T-helper 1 cell treated with Interleukin-12 subunit alpha and Interleukin-12 subunit beta and Interleukin-4 antibody, amounts not matched to agents 30 ng/mL and 1 ng/mL, for 36 hours (primary cell): ENCODE data around the gene FHIT. TPM values are rescaled to one million over a fixed set of nuclear protein-coding genes. Genes with fewer than 3 reads are reported as not detected.

Experiments used
- intact Hi-C: fragments of 100-400 bp; cut with micrococcal nuclease; formaldehyde crosslinking; loops from one replicate; pipeline ENCODE4 v1.15.1; 2024
- total RNA-seq: library from RNA; stranded (reverse); gene quantifications from 2 replicates; pipeline ENCODE4 v1.2.3, GENCODE V29; 2022

The FHIT gene
- total RNA-seq, 1 donor from 2014 or later: 40.4 TPM

DNA sequence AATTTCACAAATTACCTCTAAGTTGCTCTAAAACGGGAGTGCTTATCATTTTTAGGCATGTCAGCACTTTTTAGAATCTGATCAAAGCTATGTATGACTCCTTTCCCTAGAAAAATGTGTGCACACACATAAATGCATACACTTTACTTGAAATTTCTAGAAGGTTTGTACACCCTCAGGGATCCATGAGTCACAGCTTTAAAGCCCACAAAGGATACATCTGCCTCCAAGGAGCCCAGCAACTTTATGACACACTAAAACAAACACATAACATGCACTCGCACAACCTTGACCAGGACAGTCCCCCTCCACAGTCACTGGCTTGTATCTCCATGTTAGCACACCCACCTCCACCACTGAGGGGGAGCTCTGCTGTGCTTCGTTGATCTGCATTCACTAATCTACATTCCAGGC lies 1479.5 kb downstream of the FHIT start:
- intact Hi-C loops: loop anchor here (2.0 to 10.0 kb wide), 7 partner anchors 19 to 717 kb away; partner anchors contain the start of gene CFAP20DC

GRCh38 chr3:59769127-59769750 lies 1482.0 kb downstream of the FHIT start:
- intact Hi-C loops: no loop called here

DNA sequence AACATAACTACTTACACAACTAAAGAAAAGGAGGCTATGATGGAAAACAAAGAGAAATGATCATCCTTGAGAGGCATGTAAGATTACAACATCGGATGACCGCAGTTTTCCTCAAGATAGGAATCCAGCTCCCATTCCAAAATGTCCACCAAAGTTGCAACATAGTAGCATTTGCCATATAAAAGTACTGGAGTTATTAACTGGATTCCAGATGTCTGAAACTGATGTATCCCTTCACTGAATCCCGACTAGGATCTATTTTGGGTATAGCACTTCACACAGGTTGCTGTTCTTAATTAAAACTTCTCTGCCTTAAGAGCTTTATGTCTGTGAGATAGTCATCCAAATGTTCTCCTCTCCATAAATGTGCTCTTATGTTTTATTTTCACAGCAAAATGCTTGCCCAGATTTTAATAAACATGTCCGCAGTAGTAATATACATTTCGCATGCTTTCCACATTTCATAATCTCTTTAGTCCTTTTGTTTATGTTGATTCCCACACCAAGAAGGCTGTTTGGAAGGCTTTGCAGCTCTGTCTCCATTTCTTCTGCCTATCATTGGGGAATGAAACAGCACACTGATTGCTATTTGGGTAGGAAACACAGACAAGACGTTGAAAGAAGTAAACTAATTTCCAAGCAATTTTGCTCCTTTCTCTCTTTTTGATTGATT lies 1484.9 kb downstream of the FHIT start:
- intact Hi-C loops: no loop called here

- intact Hi-C loops: no loop called here
These were observed 1487.1 kb downstream of the FHIT start for GRCh38 chr3:59764171-59764570.

- intact Hi-C loops: no loop called here
These were observed 1488.3 kb downstream of the FHIT start for GRCh38 chr3:59762941-59763340.

- intact Hi-C loops: loop anchor here (5.0 to 10.0 kb wide), 2 partner anchors 182 to 375 kb away; no protein-coding TSS in a partner anchor
These were observed 1491.8 kb downstream of the FHIT start for GRCh38 chr3:59759298-59760031.

- intact Hi-C loops: loop anchor here (5.0 to 10.0 kb wide), 2 partner anchors 181 to 374 kb away; no protein-coding TSS in a partner anchor
These were observed 1492.6 kb downstream of the FHIT start for GRCh38 chr3:59758672-59759071.

DNA sequence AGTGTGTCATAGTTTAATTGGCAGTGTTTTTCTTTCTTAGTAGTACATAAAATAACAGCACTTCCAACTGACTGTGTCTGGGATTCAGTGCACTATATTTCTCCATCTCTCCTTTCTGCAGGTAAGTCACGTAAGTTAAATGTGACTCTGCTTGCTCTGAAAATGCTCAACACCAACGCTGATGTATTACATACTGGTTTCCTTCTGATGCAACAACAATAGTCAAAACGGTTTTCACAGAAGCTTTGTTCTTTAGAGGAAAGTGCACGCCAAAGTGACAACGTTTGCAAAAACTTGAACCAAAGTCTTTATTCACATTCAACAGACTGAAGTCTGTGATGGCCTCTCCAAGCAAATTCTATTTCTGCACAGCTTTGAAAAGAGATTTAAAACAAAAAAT lies 1494.3 kb downstream of the FHIT start:
- intact Hi-C loops: loop anchor here (5.0 to 10.0 kb wide), 2 partner anchors 180 to 372 kb away; no protein-coding TSS in a partner anchor

GRCh38 chr3:59754456-59755129 lies 1496.7 kb downstream of the FHIT start:
- intact Hi-C loops: loop anchor here (5.0 to 10.0 kb wide), 2 partner anchors 177 to 370 kb away; no protein-coding TSS in a partner anchor

GRCh38 chr3:59753808-59754450 lies 1497.3 kb downstream of the FHIT start:
- intact Hi-C loops: loop anchor here (1.0 to 10.0 kb wide), 2 partner anchors 19 to 369 kb away; no protein-coding TSS in a partner anchor

- intact Hi-C loops: loop anchor here (1.0 to 10.0 kb wide), 2 partner anchors 20 to 368 kb away; no protein-coding TSS in a partner anchor
These were observed 1498.3 kb downstream of the FHIT start for GRCh38 chr3:59752925-59753324.

DNA sequence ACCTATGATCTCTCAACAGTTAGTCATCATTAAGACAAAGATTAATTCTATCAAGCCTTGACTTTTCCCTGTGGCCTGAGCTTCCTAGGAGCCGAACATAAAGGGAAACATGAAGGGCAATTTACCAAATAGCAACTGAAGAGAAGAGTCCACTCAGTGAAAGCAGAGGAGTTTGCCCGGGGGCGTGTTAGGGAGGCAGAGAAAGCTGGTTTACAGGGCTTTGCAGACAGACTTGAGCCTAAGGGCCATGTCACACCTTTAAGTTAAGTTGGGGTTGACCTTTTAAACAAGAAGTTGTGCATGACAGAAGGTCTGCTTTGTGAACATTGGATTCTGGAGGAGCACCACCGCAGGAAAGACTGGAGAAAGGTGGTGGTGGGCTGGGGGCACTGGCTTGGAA lies 1499.6 kb downstream of the FHIT start:
- intact Hi-C loops: loop anchor here (10.0 kb wide), 1 partner anchor 367 kb away; no protein-coding TSS in a partner anchor

- intact Hi-C loops: loop anchor here (10.0 kb wide), 1 partner anchor 366 kb away; no protein-coding TSS in a partner anchor
These were observed 1500.9 kb downstream of the FHIT start for GRCh38 chr3:59750391-59750790.

- intact Hi-C loops: no loop called here
These were observed 1502.0 kb downstream of the FHIT start for GRCh38 chr3:59749291-59749690.

DNA sequence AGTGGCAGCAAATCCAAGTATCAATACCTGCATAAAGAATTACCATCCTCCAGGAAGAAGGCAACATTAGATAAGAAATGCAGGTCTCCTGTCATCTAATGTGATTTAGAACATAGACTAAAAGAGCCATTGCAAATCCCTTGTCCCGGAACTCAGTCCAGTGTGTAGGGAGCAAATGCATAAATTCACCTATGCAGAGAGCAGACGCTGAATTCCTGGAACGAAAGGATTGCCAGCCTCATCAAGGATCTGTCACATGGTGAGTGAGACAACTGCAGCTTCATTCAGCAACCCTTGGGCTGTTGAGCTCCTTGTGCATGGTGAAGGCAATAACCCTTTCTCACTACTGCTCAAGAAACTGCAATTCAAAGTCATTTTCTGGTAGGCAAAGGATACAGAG lies 1504.7 kb downstream of the FHIT start:
- intact Hi-C loops: no loop called here

- intact Hi-C loops: no loop called here
These were observed 1514.0 kb downstream of the FHIT start for GRCh38 chr3:59737241-59737640.

DNA sequence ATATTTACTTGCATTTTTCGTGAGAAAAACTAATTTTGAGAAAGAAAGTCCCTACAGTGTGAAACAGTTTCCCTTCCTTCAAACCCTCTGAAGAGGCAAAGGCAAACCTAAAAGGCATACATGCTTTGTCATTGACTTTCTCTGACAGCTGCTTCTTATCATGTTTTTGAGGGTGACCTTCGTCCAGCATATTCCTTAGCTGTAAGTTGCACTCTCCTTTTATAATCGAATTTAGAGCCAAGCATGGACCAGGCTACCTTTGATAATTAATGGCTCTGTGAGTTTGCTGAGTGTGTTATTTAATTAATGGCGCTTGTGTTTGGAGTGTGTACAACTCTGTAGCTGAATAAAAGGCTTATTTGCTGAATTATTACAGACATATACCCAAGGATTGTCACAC lies 1517.2 kb downstream of the FHIT start:
- intact Hi-C loops: no loop called here

- intact Hi-C loops: loop anchor here (2.0 kb wide), 1 partner anchor 40 kb away; no protein-coding TSS in a partner anchor
These were observed 1518.0 kb downstream of the FHIT start for GRCh38 chr3:59733041-59733809.

DNA sequence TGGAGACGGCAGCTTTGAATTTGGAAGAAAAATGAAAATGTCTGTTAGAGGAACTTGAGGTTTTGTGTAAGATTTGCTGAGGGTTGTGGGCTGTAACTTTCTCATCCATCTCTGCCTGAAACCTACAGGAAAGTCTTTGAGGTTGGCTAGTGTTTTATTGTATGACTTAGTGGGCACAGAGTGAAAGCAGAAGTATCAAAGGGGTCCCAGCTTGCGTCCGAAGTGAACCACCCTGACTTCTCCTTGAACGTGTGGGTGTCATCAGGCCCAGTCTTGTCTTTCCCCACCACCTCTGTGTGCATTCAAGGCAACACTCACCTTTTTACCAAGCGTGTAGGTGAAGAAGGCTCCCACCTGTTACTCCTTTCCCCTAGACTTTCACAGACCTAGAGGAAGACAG lies 1519.3 kb downstream of the FHIT start:
- intact Hi-C loops: loop anchor here (2.0 kb wide), 1 partner anchor 41 kb away; no protein-coding TSS in a partner anchor

DNA sequence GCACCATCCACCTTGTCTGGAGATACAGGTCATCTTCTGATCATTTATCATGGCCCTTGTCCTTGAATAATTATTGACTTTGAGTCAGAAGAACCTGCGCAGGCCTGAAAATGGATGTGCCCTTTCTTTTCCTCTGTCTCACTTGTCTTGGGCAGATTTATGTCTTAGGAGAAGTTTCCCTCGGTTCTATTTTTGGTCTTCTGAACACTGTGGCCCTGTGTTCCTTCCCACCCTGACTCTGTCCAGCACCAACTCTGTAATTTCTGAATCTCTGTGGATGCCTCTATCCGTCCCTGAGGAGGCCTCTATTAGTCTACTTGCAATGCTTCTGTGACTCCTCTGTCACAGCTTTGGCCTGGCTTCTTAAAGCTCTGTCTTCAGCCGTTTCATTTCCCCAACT lies 1520.7 kb downstream of the FHIT start:
- intact Hi-C loops: no loop called here
